Endothelial cell of umbilical vein (primary cell): ENCODE data around the gene CHD6. TPM values are rescaled to one million over a fixed set of nuclear protein-coding genes. Genes with fewer than 3 reads are reported as not detected.

Experiments
- BruUV-seq: library from RNA; stranded (reverse); fragments of 400-500 nt; replicated peaks from 2 replicates; lab custom pipeline; 2021; lab: Mats Ljungman, UMichigan
- CTCF ChIA-PET: fragments of 300-600, 350-600 bp; sonication (Branson Sonifier 250); formaldehyde crosslinking; loops from one replicate; lab custom pipeline; 2021; ENCODE audit warnings: antibody characterized with exemption, inconsistent platforms; lab: Charles Lee
- POLR2A ChIA-PET: fragments of 300-600, 350-600 bp; sonication (Branson Sonifier 250); formaldehyde crosslinking; loops from one replicate; lab custom pipeline; 2021; ENCODE audit warnings: antibody characterized with exemption, inconsistent platforms; lab: Charles Lee
- DNase-seq: peaks from one replicate; pipeline ENCODE4 v3.0.0-alpha.2; 2011; ENCODE audit warnings: low read depth, low spot score
- FAIRE-seq: peaks from 2 replicates; lab custom pipeline; 2011; peaks lifted over from hg19 to GRCh38; lab: Jason Lieb, UNC
- H2AFZ ChIP-seq: 2 replicates; pipeline ENCODE4 v1.6.0; 2012; ENCODE audit warnings: low read depth, low read length, control low read depth, inconsistent platforms
- H3K27ac ChIP-seq: 2 replicates; pipeline ENCODE4 v1.5.1; 2011; ENCODE audit warnings: low read depth, mild to moderate bottlenecking, control low read depth, low read length, moderate library complexity; ENCODE audit not compliant: insufficient read depth
- H3K27me3 ChIP-seq, 2 experiments: 2 replicates each; pipeline versions ENCODE4 v1.6.0 to v1.6.1; 2011; ENCODE audit warnings: low read length in 2 of 2, mixed read lengths in 1 of 2; ENCODE audit not compliant: control insufficient read depth in 2 of 2, insufficient read depth in 2 of 2
- H3K36me3 ChIP-seq, 2 experiments: 2 replicates in 1 of 2; 3 replicates in 1 of 2; pipeline ENCODE4 v1.5.1; 2011; ENCODE audit warnings: low read length in 2 of 2, mild to moderate bottlenecking in 1 of 2, moderate library complexity in 1 of 2; ENCODE audit not compliant: control insufficient read depth in 2 of 2, insufficient read depth in 2 of 2; ENCODE audit errors: extremely low read depth in 1 of 2
- H3K4me1 ChIP-seq: 3 replicates; pipeline ENCODE4 v1.5.1; 2011; ENCODE audit warnings: mild to moderate bottlenecking, low read length; ENCODE audit not compliant: control insufficient read depth, insufficient read depth; ENCODE audit errors: extremely low read depth
- H3K4me2 ChIP-seq: 2 replicates; pipeline ENCODE4 v1.6.1; 2011; ENCODE audit warnings: low read length, control low read depth, mixed read lengths; ENCODE audit not compliant: insufficient read depth
- H3K4me3 ChIP-seq, 3 experiments: fragments of 200-600 bp in 1 of 3; sonication (generic), shearing (Covaris generic) in 1 of 3; replicated peaks in 1 of 3; 2 replicates each; pipeline ENCODE4 v1.5.1; 2011 to 2016; ENCODE audit warnings: control low read depth in 3 of 3, low read length in 3 of 3, mild to moderate bottlenecking in 2 of 3, inconsistent platforms in 1 of 3, low read depth in 1 of 3, moderate library complexity in 1 of 3; ENCODE audit not compliant: insufficient read depth in 1 of 3
- H3K79me2 ChIP-seq: 2 replicates; pipeline ENCODE4 v1.6.0; 2012; ENCODE audit warnings: low read length, inconsistent platforms; ENCODE audit not compliant: control insufficient read depth, insufficient read depth
- H3K9ac ChIP-seq: replicated peaks from 2 replicates; pipeline ENCODE3; 2011; ENCODE audit warnings: low read length, control low read depth; ENCODE audit not compliant: insufficient read depth; ENCODE audit errors: extremely low read depth
- H3K9me1 ChIP-seq: replicated peaks from 3 replicates; pipeline ENCODE4 v1.6.0; 2011; ENCODE audit warnings: mild to moderate bottlenecking, low read length; ENCODE audit not compliant: control insufficient read depth, insufficient read depth; ENCODE audit errors: extremely low read depth
- H3K9me3 ChIP-seq: replicated peaks from 2 replicates; pipeline ENCODE4 v1.5.1; 2012; ENCODE audit warnings: low read length, inconsistent platforms; ENCODE audit not compliant: control insufficient read depth, insufficient read depth
- H4K20me1 ChIP-seq: replicated peaks from 2 replicates; pipeline ENCODE3; 2011; ENCODE audit warnings: mild to moderate bottlenecking, low read length; ENCODE audit not compliant: control insufficient read depth, insufficient read depth; ENCODE audit errors: extremely low read depth
- CTCF ChIP-seq, 2 donors: IDR thresholded peaks; 1 replicate in 1 of 2; 2 replicates in 1 of 2; pipeline ENCODE4 v1.5.1; 2011; ENCODE audit warnings: low read length in 2 of 2, mild to moderate bottlenecking in 2 of 2, moderate library complexity in 2 of 2, control low read depth in 1 of 2, inconsistent platforms in 1 of 2, low read depth in 1 of 2; ENCODE audit not compliant: insufficient read depth in 1 of 2; ENCODE audit errors: extremely low read depth in 1 of 2
- EZH2 ChIP-seq: IDR thresholded peaks from 2 replicates; pipeline ENCODE4 v1.6.1; 2012; ENCODE audit warnings: borderline replicate concordance, low read depth, mild to moderate bottlenecking, moderate library complexity, low read length, inconsistent platforms; ENCODE audit not compliant: severe bottlenecking
- FOS ChIP-seq: IDR thresholded peaks from 2 replicates; pipeline ENCODE4 v1.6.1; 2011; ENCODE audit warnings: mild to moderate bottlenecking, low read length, moderate library complexity, borderline replicate concordance; ENCODE audit not compliant: insufficient read depth
- GATA2 ChIP-seq: IDR thresholded peaks from 2 replicates; pipeline ENCODE4 v1.7.0; 2011; ENCODE audit warnings: low read depth, mild to moderate bottlenecking, moderate library complexity, mixed read lengths, low read length; ENCODE audit not compliant: insufficient read length, insufficient read depth
- JUN ChIP-seq: IDR thresholded peaks from 2 replicates; pipeline ENCODE4 v1.6.1; 2011; ENCODE audit warnings: borderline replicate concordance, low read depth; ENCODE audit not compliant: insufficient read length, insufficient read depth
- MAX ChIP-seq: IDR thresholded peaks from 2 replicates; pipeline ENCODE4 v1.6.1; 2011; ENCODE audit not compliant: insufficient read depth, insufficient read length
- MYC ChIP-seq: IDR thresholded peaks from one replicate; pipeline ENCODE4 v1.6.1; 2011; ENCODE audit warnings: mild to moderate bottlenecking, low read depth, low read length
- POLR2A ChIP-seq: IDR thresholded peaks from 2 replicates; pipeline ENCODE4 v1.6.1; 2012; ENCODE audit warnings: low read depth, mild to moderate bottlenecking, control low read depth, low read length
- POLR2AphosphoS5 ChIP-seq: IDR thresholded peaks from 2 replicates; pipeline ENCODE4 v1.6.1; 2012; ENCODE audit warnings: low read depth, mild to moderate bottlenecking, control low read depth, low read length, moderate library complexity; ENCODE audit not compliant: insufficient read depth
- dilution Hi-C: fragments of 300-500 bp; cut with MboI; formaldehyde crosslinking; loops from one replicate; pipeline ENCODE4 v1.15.0; 2019; ENCODE audit warnings: low sequenced_read_pairs; ENCODE audit not compliant: extremely low pct_ligation_motif_present
- intact Hi-C: fragments of 100-400 bp; cut with micrococcal nuclease; formaldehyde crosslinking; loops from one replicate; pipeline ENCODE4 v1.10.0; 2022
- polyA plus RNA-seq, 4 experiments: library from polyadenylated mRNA; depleted of rRNA in 3 of 4; stranded (reverse) in 3 of 4; unstranded in 1 of 4; fragments of >200 nt; gene quantifications; 2 replicates each; pipeline versions ENCODE4 v1.2.1 to v1.2.3, GENCODE V29; 2011 to 2012; ENCODE audit warnings: missing spikeins in 1 of 4
- total RNA-seq: library from RNA; stranded (reverse); gene quantifications from 2 replicates; pipeline ENCODE4 v1.2.3, GENCODE V29; 2021

The CHD6 gene
- total and polyA plus RNA-seq, 2 donors (not counting 3 experiments of a cell fraction or from before 2014, with no cell fraction given), result 7.2 to 33.7 TPM

DNA sequence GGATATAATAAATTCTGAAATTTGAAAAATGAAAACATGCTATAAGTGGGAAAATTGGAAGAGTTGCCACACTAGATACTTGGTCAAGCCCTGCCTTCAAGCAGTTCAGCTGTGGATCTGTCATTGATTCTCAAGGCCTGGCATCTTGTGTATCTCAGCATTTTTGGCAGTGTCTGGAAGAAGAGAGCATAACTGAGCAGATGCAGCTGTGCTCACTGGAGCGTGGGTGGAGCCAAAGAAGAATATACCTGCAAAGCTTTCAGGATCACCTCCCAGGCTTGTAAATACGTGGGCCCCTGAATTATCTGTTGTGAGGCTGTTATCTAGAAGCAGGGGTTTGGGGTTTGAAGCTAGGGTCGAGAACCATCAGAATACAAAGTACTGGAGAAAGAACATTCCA lies 31.3 kb upstream of the CHD6 start:
- no peak overlapping the region for H3K9ac ChIP-seq
- no peak overlapping the region for H3K4me2 ChIP-seq
- CTCF ChIA-PET, result interaction anchor here (1.0 to 2.5 kb wide), 2 partner anchors 9 to 50 kb away, joined by 3 to 7 read pairs; no protein-coding TSS in a partner anchor
- no peak overlapping the region for H3K4me3 ChIP-seq
- intact Hi-C loops, result no loop called here
- no peak overlapping the region for H2AFZ ChIP-seq
- no peak for FAIRE-seq
- no peaks in the 10 kb centered on the region for H3K36me3 ChIP-seq
- no peak for TF ChIP-seq MYC
- TF ChIP-seq EZH2, result no peak
- TF ChIP-seq FOS, result no peak
- peaks cover 2 to 3% of the 10 kb centered on the region in 2 experiments for H3K27me3 ChIP-seq
- no peaks in the 10 kb centered on the region for H3K79me2 ChIP-seq
- no peak for DNase-seq
- BruUV-seq, result no TSS peak
- POLR2A ChIA-PET, result no interaction called here
- no peaks in the 10 kb centered on the region for H3K9me3 ChIP-seq
- H3K9me1 ChIP-seq, result no peaks in the 10 kb centered on the region
- H3K27ac ChIP-seq, result no peak overlapping the region
- no peaks in the 10 kb centered on the region for H3K4me1 ChIP-seq
- dilution Hi-C loops, result no loop called here
- no peaks in the 10 kb centered on the region for H4K20me1 ChIP-seq

DNA sequence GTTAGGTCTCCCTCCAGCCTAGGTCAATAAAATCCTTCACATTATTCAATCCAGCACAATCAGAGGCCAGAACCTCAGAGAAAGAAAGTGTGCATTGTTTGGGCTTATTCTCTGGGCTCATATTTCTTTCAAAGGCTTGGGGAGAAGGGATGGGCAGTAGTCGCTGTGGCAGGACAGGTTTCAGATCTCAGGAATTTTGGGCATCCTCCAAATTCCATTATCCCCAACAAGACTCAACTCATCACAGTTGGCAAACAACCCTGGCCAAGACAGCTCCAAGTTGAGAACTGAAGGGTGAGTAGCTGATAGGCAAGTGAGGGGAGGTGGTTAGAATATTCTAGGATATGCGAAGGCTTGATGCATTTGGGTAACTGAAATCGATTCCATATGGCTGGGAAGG lies 27.2 kb upstream of the CHD6 start:
- no peak for DNase-seq
- no peak overlapping the region for H3K4me3 ChIP-seq
- H3K36me3 ChIP-seq, result no peaks in the 10 kb centered on the region
- H4K20me1 ChIP-seq, result no peaks in the 10 kb centered on the region
- no peak for FAIRE-seq
- no peak for TF ChIP-seq FOS
- TF ChIP-seq POLR2A, result no peak
- TF ChIP-seq CTCF (IDR thresholded peaks at IDR 0.05; ENCODE audit: extremely low read depth in 1 of 2, insufficient read depth in 1 of 2, low read depth in 1 of 2, low read length in 2 of 2), result no peak
- TF ChIP-seq JUN, result no peak
- TF ChIP-seq EZH2, result no peak
- no peak for TF ChIP-seq GATA2
- no peak for TF ChIP-seq POLR2AphosphoS5
- no peak for TF ChIP-seq MYC
- no peak for TF ChIP-seq MAX
- BruUV-seq, result no TSS peak
- CTCF ChIA-PET, result no interaction called here
- H2AFZ ChIP-seq, result no peak overlapping the region
- no peak overlapping the region for H3K9ac ChIP-seq
- intact Hi-C loops, result no loop called here
- peaks cover 3% of the 10 kb centered on the region in 2 experiments for H3K27me3 ChIP-seq
- POLR2A ChIA-PET, result no interaction called here
- dilution Hi-C loops, result no loop called here
- no peaks in the 10 kb centered on the region for H3K9me1 ChIP-seq
- H3K9me3 ChIP-seq, result no peaks in the 10 kb centered on the region
- H3K27ac ChIP-seq, result no peak overlapping the region
- no peak overlapping the region for H3K4me2 ChIP-seq
- H3K79me2 ChIP-seq, result no peaks in the 10 kb centered on the region
- no peaks in the 10 kb centered on the region for H3K4me1 ChIP-seq
